Esophagus muscularis mucosa (tissue), 4 donors: ENCODE results near the gene MAK. TPM values are rescaled to one million over a fixed set of nuclear protein-coding genes. Genes with fewer than 3 reads are reported as not detected.

Source experiments
- DNase-seq: peaks from one replicate; pipeline ENCODE4 v3.0.0-alpha.2; 2017; ENCODE audit errors: extremely low spot score
- H3K27ac ChIP-seq, 4 donors: fragments of 200-600 bp; sonication (generic); replicated peaks in 1 of 4; 1 replicate in 3 of 4; 2 replicates in 1 of 4; pipeline ENCODE4 v1.5.1; 2016 to 2019; ENCODE audit warnings: mild to moderate bottlenecking in 1 of 4
- H3K27me3 ChIP-seq, 4 donors: fragments of 200-600 bp; sonication (generic); one replicate each; pipeline versions ENCODE4 v1.5.1 to v1.6.0; 2016 to 2019
- H3K36me3 ChIP-seq, 4 donors: fragments of 200-600 bp; sonication (generic); one replicate each; pipeline ENCODE4 v1.5.1; 2016 to 2019
- H3K4me1 ChIP-seq, 4 donors: fragments of 200-600 bp; sonication (generic); one replicate each; pipeline ENCODE4 v1.5.1; 2016 to 2019
- H3K4me3 ChIP-seq, 4 donors: fragments of 200-600 bp; sonication (generic); 1 replicate in 2 of 4; 2 replicates in 2 of 4; pipeline ENCODE4 v1.5.1; 2016 to 2019; ENCODE audit warnings: mild to moderate bottlenecking in 4 of 4, moderate library complexity in 1 of 4
- H3K9me3 ChIP-seq, 4 donors: fragments of 200-600 bp; sonication (generic); 1 replicate in 3 of 4; 2 replicates in 1 of 4; pipeline ENCODE4 v1.5.1; 2016 to 2019
- CTCF ChIP-seq, 3 experiments: fragments of 200-600 bp in 2 of 3; fragments of 450-650 bp in 1 of 3; sonication (generic) in 2 of 3; IDR thresholded peaks; one replicate each; pipeline ENCODE4 v1.5.1; 2017 to 2019; ENCODE audit warnings: antibody characterized with exemption in 3 of 3, mild to moderate bottlenecking in 2 of 3, moderate library complexity in 1 of 3
- EP300 ChIP-seq: sonication (generic); formaldehyde crosslinking; IDR thresholded peaks from one replicate; pipeline ENCODE4 v1.6.1; 2017; ENCODE audit warnings: antibody characterized with exemption
- POLR2A ChIP-seq: fragments of 450-650 bp; IDR thresholded peaks from one replicate; pipeline ENCODE4 v1.6.1; 2017; ENCODE audit warnings: antibody characterized with exemption, moderate library complexity, mild to moderate bottlenecking, low read depth
- POLR2AphosphoS5 ChIP-seq, 2 donors: sonication (generic); formaldehyde crosslinking; IDR thresholded peaks; one replicate each; pipeline ENCODE4 v1.6.1; 2017; ENCODE audit warnings: antibody characterized with exemption in 2 of 2
- WGBS: methylation state at CpG from one replicate; pipeline ENCODE4 v1.1.5; 2018; 5-methylcytosine and 5-hydroxymethylcytosine counted together
- intact Hi-C: fragments of 100-400 bp; cut with DNase I; formaldehyde crosslinking; loops from one replicate; pipeline ENCODE4 v1.15.1; 2023
- total RNA-seq, 4 donors: library from RNA; depleted of rRNA; stranded (reverse); fragments of >200 nt; gene quantifications; one replicate each; pipeline versions ENCODE4 v1.1.0 to v1.2.1, GENCODE V29; 2016

MAK gene
- total RNA-seq, 4 donors from 2014 or later: 0.13 to 0.42 TPM; not detected in 2

GRCh38 chr6:10852361-10852960 lies 14.1 kb upstream of the MAK start:
- no peak overlapping the region for H3K27ac ChIP-seq
- H3K9me3 ChIP-seq: peaks cover 0 to 6% (median 5%) of the 10 kb centered on the region in 4 donors
- no peaks in the 10 kb centered on the region for H3K27me3 ChIP-seq
- intact Hi-C loops: no loop called here
- TF ChIP-seq POLR2AphosphoS5 (IDR thresholded peaks at IDR 0.05) (no peak), CTCF (IDR thresholded peaks at IDR 0.05) (no peak), POLR2A (no peak), EP300 (no peak)
- no peaks in the 10 kb centered on the region for H3K36me3 ChIP-seq
- WGBS: 41% methylated on average over 11 of the region's 11 CpGs
- H3K4me3 ChIP-seq: no peak overlapping the region
- DNase-seq: no peak
- H3K4me1 ChIP-seq: no peaks in the 10 kb centered on the region

GRCh38 chr6:10850728-10851127 lies 12.4 kb upstream of the MAK start:
- 66% methylated on average over 6 of the region's 7 CpGs for WGBS
- Histone ChIP-seq H3K9me3 (peaks cover 0 to 6% (median 5%) of the 10 kb centered on the region in 4 donors), H3K27me3 (no peaks in the 10 kb centered on the region), H3K4me1 (no peaks in the 10 kb centered on the region), H3K36me3 (no peaks in the 10 kb centered on the region), H3K27ac (no peak overlapping the region), H3K4me3 (no peak overlapping the region)
- intact Hi-C loops: no loop called here
- no peak for DNase-seq
- no peak for TF ChIP-seq CTCF (IDR thresholded peaks at IDR 0.05)
- TF ChIP-seq POLR2AphosphoS5 (IDR thresholded peaks at IDR 0.05): no peak
- no peak for TF ChIP-seq POLR2A
- TF ChIP-seq EP300: no peak

DNA sequence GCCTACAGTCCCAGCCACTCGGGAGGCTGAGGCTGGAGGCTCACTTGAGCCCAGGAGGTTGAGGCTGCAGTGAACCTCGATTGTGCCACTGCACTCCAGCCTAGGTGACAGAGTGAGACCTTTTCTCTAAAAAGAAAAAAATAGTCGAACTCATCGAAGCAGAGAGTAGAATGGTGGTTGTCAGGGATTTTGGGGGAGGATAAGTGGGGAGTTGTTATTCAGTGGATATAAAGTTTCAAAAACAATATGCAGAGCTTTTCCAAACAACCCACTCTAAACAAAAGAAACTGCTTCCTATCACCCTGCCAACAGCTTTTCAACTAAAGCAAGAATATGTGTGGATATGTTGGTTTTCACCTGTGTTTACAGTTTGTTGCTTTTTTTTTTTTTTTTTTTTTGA lies 11.6 kb upstream of the MAK start:
- intact Hi-C loops: no loop called here

DNA sequence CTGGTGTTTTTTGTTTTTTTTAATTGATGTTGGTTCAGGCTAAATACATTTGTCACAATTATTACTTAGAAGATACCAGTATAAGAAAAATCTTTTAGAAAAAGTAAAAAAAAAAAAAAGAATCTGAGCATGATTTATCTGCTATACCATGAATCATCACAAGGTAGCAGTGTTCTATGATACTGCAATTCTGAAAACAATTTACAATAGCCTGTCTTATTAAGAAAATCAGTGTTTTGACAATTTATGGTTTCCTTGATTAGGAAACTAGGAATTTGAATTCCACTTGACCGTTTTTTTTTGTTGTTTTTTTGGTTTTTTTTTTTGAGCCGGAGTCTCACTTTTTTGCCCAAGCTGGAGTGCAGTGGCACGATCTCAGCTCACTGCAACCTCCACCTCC lies 9.3 kb upstream of the MAK start:
- H3K4me3 ChIP-seq: no peak overlapping the region
- TF ChIP-seq POLR2AphosphoS5 (IDR thresholded peaks at IDR 0.05) (no peak), POLR2A (no peak), CTCF (IDR thresholded peaks at IDR 0.05) (peak in 1 of 3 experiments; percentile 23)
- intact Hi-C loops: no loop called here
- 82% methylated on average over 3 of the region's 3 CpGs for WGBS
- no peak overlapping the region for H3K27ac ChIP-seq
- peaks cover 0 to 9% (median 4%) of the 10 kb centered on the region in 4 donors for H3K9me3 ChIP-seq
- H3K27me3 ChIP-seq: no peaks in the 10 kb centered on the region
- no peaks in the 10 kb centered on the region for H3K36me3 ChIP-seq
- no peaks in the 10 kb centered on the region for H3K4me1 ChIP-seq
- DNase-seq: no peak

More for the DNA sequence above, 11.6 kb upstream of the MAK start:
- Histone ChIP-seq H3K4me3 (no peak overlapping the region), H3K27me3 (no peaks in the 10 kb centered on the region), H3K9me3 (peaks cover 0 to 6% (median 5%) of the 10 kb centered on the region in 4 donors), H3K4me1 (no peaks in the 10 kb centered on the region), H3K36me3 (no peaks in the 10 kb centered on the region), H3K27ac (no peak overlapping the region)
- WGBS: 90% methylated on average over 4 of the region's 4 CpGs
- TF ChIP-seq CTCF (IDR thresholded peaks at IDR 0.05) (no peak), POLR2AphosphoS5 (IDR thresholded peaks at IDR 0.05) (no peak), POLR2A (no peak), EP300 (no peak)
- DNase-seq: no peak

DNA sequence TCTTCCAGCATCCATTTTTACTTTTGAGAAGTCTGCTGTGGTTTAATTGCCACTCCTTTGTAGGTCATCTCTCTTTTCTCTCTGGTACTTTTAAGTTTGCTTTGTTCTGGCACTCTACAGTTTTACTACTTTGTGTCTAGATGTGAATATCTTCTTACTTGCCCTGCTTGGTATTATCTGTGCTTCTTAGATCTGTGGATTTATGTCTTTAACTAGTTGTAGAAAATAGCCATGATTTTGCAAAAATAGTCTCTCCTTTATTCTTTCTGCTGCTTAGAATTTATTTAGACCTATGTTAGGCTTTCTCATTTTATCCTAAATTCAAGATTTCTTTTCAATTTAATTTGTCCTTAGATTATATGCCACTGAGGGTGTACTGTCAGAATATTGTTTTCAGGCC lies 5.2 kb upstream of the MAK start:
- Histone ChIP-seq H3K27me3 (peaks cover 0 to 2% (median 0%) of the 10 kb centered on the region in 4 donors), H3K9me3 (peaks cover 0 to 9% (median 4%) of the 10 kb centered on the region in 4 donors), H3K36me3 (no peaks in the 10 kb centered on the region), H3K27ac (no peak overlapping the region), H3K4me1 (peaks cover 3 to 5% (median 4%) of the 10 kb centered on the region in 4 donors), H3K4me3 (no peak overlapping the region)
- intact Hi-C loops: no loop called here
- DNase-seq: no peak
- TF ChIP-seq CTCF (IDR thresholded peaks at IDR 0.05) (no peak), POLR2AphosphoS5 (IDR thresholded peaks at IDR 0.05) (no peak), EP300 (no peak), POLR2A (no peak)
